Ureter (tissue), 1 donor: ENCODE measurements around the gene SLC38A3. TPM values are rescaled to one million over a fixed set of nuclear protein-coding genes. Genes with fewer than 3 reads are reported as not detected.
A peak's percentile ranks its signal among the peaks of the same experiment; 100 is the strongest.
"Not testable (repeated sequence)": the region's sequence is repeated elsewhere in the genome, so short reads cannot be mapped to it uniquely, and the experiment has no call there.

ENCODE experiments used
- DNase-seq: peaks from one replicate; pipeline ENCODE4 v3.0.0-alpha.2; 2020; ENCODE audit warnings: low spot score
- total RNA-seq: library from RNA; stranded (reverse); gene quantifications from one replicate; pipeline ENCODE4 v1.2.4, GENCODE V29; 2023
- donor health status: DM: yes; HTN: yes; CAD: no.

Gene SLC38A3
- total RNA-seq, 1 donor from 2014 or later: 0.34 TPM

- DNase-seq: no peak
These were observed 44.4 kb downstream of the SLC38A3 start for GRCh38 chr3:50249457-50249856.

GRCh38 chr3:50250514-50250913 lies 45.4 kb downstream of the SLC38A3 start:
- no peak for DNase-seq

GRCh38 chr3:50251220-50251619 lies 46.1 kb downstream of the SLC38A3 start:
- no peak for DNase-seq

- DNase-seq: no peak
These were observed 49.6 kb downstream of the SLC38A3 start for GRCh38 chr3:50254577-50255250.

- no peak for DNase-seq
These were observed 50.2 kb downstream of the SLC38A3 start for GRCh38 chr3:50255251-50255615.

- no peak for DNase-seq
These were observed 52.2 kb downstream of the SLC38A3 start for GRCh38 chr3:50256978-50257890.

GRCh38 chr3:50258029-50258680 lies 53.1 kb downstream of the SLC38A3 start:
- DNase-seq: no peak

- DNase-seq: no peak
These were observed 53.9 kb downstream of the SLC38A3 start for GRCh38 chr3:50258979-50259378.

GRCh38 chr3:50259432-50260026 lies 54.5 kb downstream of the SLC38A3 start:
- DNase-seq: no peak

- peak; percentile 93 for DNase-seq
These were observed 55.2 kb downstream of the SLC38A3 start for GRCh38 chr3:50260027-50260941.

- no peak for DNase-seq
These were observed 55.9 kb downstream of the SLC38A3 start for GRCh38 chr3:50260942-50261441.

GRCh38 chr3:50261505-50261904 lies 56.4 kb downstream of the SLC38A3 start:
- no peak for DNase-seq

GRCh38 chr3:50262200-50262599 lies 57.1 kb downstream of the SLC38A3 start:
- DNase-seq: not testable (repeated sequence)

- DNase-seq: no peak
These were observed 57.7 kb downstream of the SLC38A3 start for GRCh38 chr3:50262778-50263177.

- no peak for DNase-seq
These were observed 58.7 kb downstream of the SLC38A3 start for GRCh38 chr3:50263478-50264382.

- DNase-seq: peak; percentile 86
These were observed 59.4 kb downstream of the SLC38A3 start for GRCh38 chr3:50264383-50264963.

GRCh38 chr3:50264964-50265485 lies 60.0 kb downstream of the SLC38A3 start:
- DNase-seq: no peak

GRCh38 chr3:50265571-50265970 lies 60.5 kb downstream of the SLC38A3 start:
- no peak for DNase-seq

GRCh38 chr3:50266017-50266416 lies 60.9 kb downstream of the SLC38A3 start:
- no peak for DNase-seq
